HG02938 (cell line): ENCODE results near the gene CDKAL1.

Source experiments
- ATAC-seq: cut with Tn5 transposase; IDR thresholded peaks from one replicate; pipeline ENCODE4 v1.9.1; 2021; ENCODE audit warnings: mild to moderate bottlenecking, moderate library complexity; ENCODE audit not compliant: unreplicated experiment

Gene CDKAL1

GRCh38 chr6:21151530-21151929 lies 617.3 kb downstream of the CDKAL1 start:
- ATAC-seq, result no peak

- ATAC-seq, result peak; percentile 70
Measured at GRCh38 chr6:21157186-21157929, 623.1 kb downstream of the CDKAL1 start.

GRCh38 chr6:21158149-21158548 lies 623.9 kb downstream of the CDKAL1 start:
- no peak for ATAC-seq

GRCh38 chr6:21158873-21159272 lies 624.6 kb downstream of the CDKAL1 start:
- ATAC-seq, result peak; percentile 48

- ATAC-seq, result peak; percentile 36
Measured at GRCh38 chr6:21159465-21159864, 625.2 kb downstream of the CDKAL1 start.

- no peak for ATAC-seq
Measured at GRCh38 chr6:21161707-21162106, 627.5 kb downstream of the CDKAL1 start.

- ATAC-seq, result no peak
Measured at GRCh38 chr6:21163110-21163837, 629.0 kb downstream of the CDKAL1 start.

GRCh38 chr6:21163838-21164180 lies 629.6 kb downstream of the CDKAL1 start:
- ATAC-seq, result no peak

- ATAC-seq, result peak; percentile 87
Measured at GRCh38 chr6:21164768-21165326, 630.6 kb downstream of the CDKAL1 start.

GRCh38 chr6:21166754-21167153 lies 632.5 kb downstream of the CDKAL1 start:
- no peak for ATAC-seq

- ATAC-seq, result no peak
Measured at GRCh38 chr6:21167790-21168189, 633.5 kb downstream of the CDKAL1 start.

- ATAC-seq, result no peak
Measured at GRCh38 chr6:21171801-21172200, 637.5 kb downstream of the CDKAL1 start.

GRCh38 chr6:21173031-21173430 lies 638.8 kb downstream of the CDKAL1 start:
- ATAC-seq, result no peak

- no peak for ATAC-seq
Measured at GRCh38 chr6:21173678-21174077, 639.4 kb downstream of the CDKAL1 start.

GRCh38 chr6:21176197-21176596 lies 641.9 kb downstream of the CDKAL1 start:
- no peak for ATAC-seq

GRCh38 chr6:21180155-21180554 lies 645.9 kb downstream of the CDKAL1 start:
- ATAC-seq, result peak; percentile 70

GRCh38 chr6:21180800-21181337 lies 646.6 kb downstream of the CDKAL1 start:
- ATAC-seq, result no peak

- ATAC-seq, result peak; percentile 73
Measured at GRCh38 chr6:21181866-21182265, 647.6 kb downstream of the CDKAL1 start.

GRCh38 chr6:21182589-21182988 lies 648.3 kb downstream of the CDKAL1 start:
- no peak for ATAC-seq

GRCh38 chr6:21185861-21186478 lies 651.7 kb downstream of the CDKAL1 start:
- ATAC-seq, result no peak

- no peak for ATAC-seq
Measured at GRCh38 chr6:21186479-21187055, 652.3 kb downstream of the CDKAL1 start.
